Measurements from ENCODE around the gene DAGLB. TPM values are rescaled to one million over a fixed set of nuclear protein-coding genes. Genes with fewer than 3 reads are reported as not detected.
A peak's percentile ranks its signal among the peaks of the same experiment; 100 is the strongest.
"Not testable (repeated sequence)": the region's sequence is repeated elsewhere in the genome, so short reads cannot be mapped to it uniquely, and the experiment has no call there.

DAGLB gene
- total RNA-seq, 1 experiment from 2014 or later: 17.1 TPM

- DNase-seq (ENCODE audit: low read depth): not testable (repeated sequence)
Observed at GRCh38 chr7:6378556-6378955, 69.2 kb downstream of the DAGLB start.

GRCh38 chr7:6376820-6377219 is 70.9 kb downstream of the DAGLB start:
- DNase-seq (ENCODE audit: low read depth): no peak

GRCh38 chr7:6375348-6376101 is 72.2 kb downstream of the DAGLB start:
- peak; percentile 36 for DNase-seq (ENCODE audit: low read depth)

- peak; percentile 49 for DNase-seq (ENCODE audit: low read depth)
Observed at GRCh38 chr7:6367701-6368211, 80.0 kb downstream of the DAGLB start.

GRCh38 chr7:6365451-6365850 is 82.3 kb downstream of the DAGLB start:
- no peak for DNase-seq (ENCODE audit: low read depth)

- DNase-seq (ENCODE audit: low read depth): no peak
Observed at GRCh38 chr7:6360841-6361240, 86.9 kb downstream of the DAGLB start.

- no peak for DNase-seq (ENCODE audit: low read depth)
Observed at GRCh38 chr7:6359734-6360133, 88.0 kb downstream of the DAGLB start.

Other genes starting within 250 kb of the DAGLB start
- 15.3 and 20.4 TPM in 2 replicates for gene CYTH3, start 175.3 kb downstream of the DAGLB start, total RNA-seq (2014; rRNA removed; shearing (Covaris generic))
- gene FAM220A, start 99.0 kb downstream of the DAGLB start, total RNA-seq (2014; rRNA removed; shearing (Covaris generic)): 12.9 and 13.5 TPM in 2 replicates
- gene RAC1, start 73.4 kb downstream of the DAGLB start, total RNA-seq (2014; rRNA removed; shearing (Covaris generic)): 106 and 202 TPM in 2 replicates
- 66.7 and 125 TPM in 2 replicates for gene KDELR2, start 36.2 kb upstream of the DAGLB start, total RNA-seq (2014; rRNA removed; shearing (Covaris generic))
- not detected in 2 replicates for gene GRID2IP, start 103.5 kb upstream of the DAGLB start, total RNA-seq (2014; rRNA removed; shearing (Covaris generic))
- gene ZDHHC4, start 129.5 kb upstream of the DAGLB start, total RNA-seq (2014; rRNA removed; shearing (Covaris generic)): 41.7 and 55.9 TPM in 2 replicates
- gene INTS15, start 142.1 kb upstream of the DAGLB start, total RNA-seq (2014; rRNA removed; shearing (Covaris generic)): 30.5 and 38.1 TPM in 2 replicates
- gene ZNF853, start 167.7 kb upstream of the DAGLB start, total RNA-seq (2014; rRNA removed; shearing (Covaris generic)): 0.88 and 1.0 TPM in 2 replicates
- gene ZNF316, start 189.4 kb upstream of the DAGLB start, total RNA-seq (2014; rRNA removed; shearing (Covaris generic)): 13.8 and 17.4 TPM in 2 replicates